Neural cell (in vitro differentiated cells): ENCODE data around the gene ATP1A4. TPM values are rescaled to one million over a fixed set of nuclear protein-coding genes. Genes with fewer than 3 reads are reported as not detected.

Experiments used
- H2AFZ ChIP-seq: fragments of 200-600, 300-800 bp; sonication (generic), shearing (Covaris generic); 2 replicates; pipeline ENCODE4 v1.6.0; 2014; ENCODE audit warnings: low read depth, mild to moderate bottlenecking, antibody characterized with exemption, low read length, moderate library complexity
- H3F3A ChIP-seq: fragments of 200-600 bp; shearing (Covaris generic); 2 replicates; pipeline ENCODE4 v1.6.1; 2016; ENCODE audit warnings: mild to moderate bottlenecking, moderate library complexity, mixed read lengths, antibody characterized with exemption, low read length; ENCODE audit not compliant: insufficient read depth, poor library complexity, severe bottlenecking
- H3K27ac ChIP-seq: fragments of 200-600, 300-800 bp; sonication (generic), shearing (Covaris generic); 2 replicates; pipeline ENCODE4 v1.5.1; 2014; ENCODE audit warnings: mild to moderate bottlenecking, low read length, moderate library complexity
- H3K27me3 ChIP-seq: fragments of 300-800, 200-600 bp; sonication (generic), shearing (Covaris generic); 2 replicates; pipeline ENCODE4 v1.6.0; 2014; ENCODE audit warnings: mild to moderate bottlenecking, low read depth, low read length, moderate library complexity; ENCODE audit not compliant: insufficient read depth
- H3K36me3 ChIP-seq: fragments of 300-800, 200-600 bp; sonication (generic), shearing (Covaris generic); 2 replicates; pipeline ENCODE4 v1.5.1; 2014; ENCODE audit warnings: mild to moderate bottlenecking, antibody characterized with exemption, low read length, moderate library complexity; ENCODE audit not compliant: insufficient read depth
- H3K4me2 ChIP-seq: fragments of 300-800, 200-600 bp; sonication (generic), shearing (Covaris generic); 2 replicates; pipeline ENCODE4 v1.6.0; 2014; ENCODE audit warnings: mild to moderate bottlenecking, low read length
- H3K4me3 ChIP-seq: fragments of 300-800, 200-600 bp; sonication (generic), shearing (Covaris generic); 2 replicates; pipeline ENCODE4 v1.5.1; 2014; ENCODE audit warnings: mild to moderate bottlenecking, low read length, moderate library complexity
- H3K79me2 ChIP-seq: fragments of 200-600 bp; shearing (Covaris generic); replicated peaks from 2 replicates; pipeline ENCODE4 v1.6.0; 2014; ENCODE audit warnings: mild to moderate bottlenecking, low read length, moderate library complexity; ENCODE audit not compliant: insufficient read depth
- H3K9ac ChIP-seq: fragments of 300-800, 200-600 bp; sonication (generic), shearing (Covaris generic); 2 replicates; pipeline ENCODE4 v1.6.1; 2016; ENCODE audit warnings: mild to moderate bottlenecking, low read length, mixed read lengths
- H3K9me2 ChIP-seq: fragments of 200-600 bp; shearing (Covaris generic); 2 replicates; pipeline ENCODE4 v1.6.1; 2016; ENCODE audit warnings: mild to moderate bottlenecking, low read length, mixed read lengths; ENCODE audit not compliant: insufficient read depth
- H3K9me3 ChIP-seq: fragments of 200-600, 300-800 bp; sonication (generic), shearing (Covaris generic); 2 replicates; pipeline ENCODE4 v1.6.1; 2016; ENCODE audit warnings: mild to moderate bottlenecking, mixed run types, low read length, moderate library complexity, mixed read lengths
- H4K20me1 ChIP-seq: fragments of 200-600 bp; shearing (Covaris generic); 2 replicates; pipeline ENCODE4 v1.6.1; 2016; ENCODE audit warnings: mild to moderate bottlenecking, mixed run types; ENCODE audit not compliant: insufficient read depth
- EP300 ChIP-seq: fragments of 450-650 bp; conservative IDR thresholded peaks from 2 replicates; pipeline ENCODE4 v1.6.1; 2014; ENCODE audit warnings: antibody characterized with exemption, mild to moderate bottlenecking, moderate library complexity; ENCODE audit not compliant: poor library complexity, severe bottlenecking
- EZH2 ChIP-seq: fragments of 200-600, 300-800 bp; shearing (Covaris generic), sonication (generic); IDR thresholded peaks from 2 replicates; pipeline ENCODE4 v1.6.1; 2014; ENCODE audit warnings: antibody characterized with exemption, low read length, borderline replicate concordance, mild to moderate bottlenecking; ENCODE audit not compliant: insufficient read depth, poor library complexity, severe bottlenecking
- MXI1 ChIP-seq: fragments of 450-650 bp; conservative IDR thresholded peaks from 2 replicates; pipeline ENCODE4 v1.6.1; 2014; ENCODE audit warnings: antibody characterized with exemption, mild to moderate bottlenecking; ENCODE audit not compliant: poor library complexity, severe bottlenecking
- POLR2AphosphoS5 ChIP-seq: IDR thresholded peaks from 2 replicates; pipeline ENCODE4 v1.6.1; 2012
- RAD21 ChIP-seq: fragments of 450-650 bp; conservative IDR thresholded peaks from 2 replicates; pipeline ENCODE4 v1.6.1; 2014; ENCODE audit warnings: antibody characterized with exemption, mild to moderate bottlenecking, moderate library complexity
- SMC3 ChIP-seq: fragments of 450-650 bp; conservative IDR thresholded peaks from 2 replicates; pipeline ENCODE4 v1.6.1; 2014; ENCODE audit warnings: antibody characterized with exemption, mild to moderate bottlenecking, moderate library complexity; ENCODE audit not compliant: poor library complexity
- TAF1 ChIP-seq: IDR thresholded peaks from 2 replicates; pipeline ENCODE4 v1.6.1; 2012; ENCODE audit warnings: low read depth
- polyA plus RNA-seq: library from polyadenylated mRNA; depleted of rRNA; stranded (reverse); fragments of >200 nt; gene quantifications from 2 replicates; pipeline ENCODE4 v1.2.3, GENCODE V29; 2014
- TF ChIP-seq, protein P1 (sequence below): fragments of 450-650 bp; IDR thresholded peaks from 2 replicates; pipeline ENCODE4 v1.5.1; 2014; ENCODE audit warnings: antibody characterized with exemption, mild to moderate bottlenecking, moderate library complexity; ENCODE audit not compliant: poor library complexity, severe bottlenecking
- TF ChIP-seq, protein P2 (sequence below): IDR thresholded peaks from 2 replicates; pipeline ENCODE4 v1.6.1; 2012; ENCODE audit warnings: borderline replicate concordance

ATP1A4 gene
- polyA plus RNA-seq, 1 donor from 2014 or later: not detected

DNA sequence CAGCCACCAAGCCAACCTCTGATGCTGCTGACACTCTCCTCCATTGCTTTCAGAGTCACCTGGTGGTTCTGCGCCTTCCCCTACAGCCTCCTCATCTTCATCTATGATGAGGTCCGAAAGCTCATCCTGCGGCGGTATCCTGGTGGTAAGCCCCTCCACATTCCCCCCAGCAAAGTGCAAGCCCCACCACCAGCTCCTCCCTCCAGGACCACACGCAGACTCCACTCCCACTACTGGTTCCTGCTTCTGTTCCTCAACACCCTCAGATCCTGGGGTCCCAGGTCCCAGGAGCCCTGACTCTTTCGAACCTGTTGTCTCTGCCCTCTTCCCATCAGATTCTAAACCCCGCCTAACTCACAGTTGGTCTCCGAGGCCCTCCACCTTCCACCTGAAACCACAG is 11.6 kb upstream of the ATP1A4 start:
- H3K36me3 ChIP-seq: no peaks in the 10 kb centered on the region
- TF ChIP-seq, protein P1, sequence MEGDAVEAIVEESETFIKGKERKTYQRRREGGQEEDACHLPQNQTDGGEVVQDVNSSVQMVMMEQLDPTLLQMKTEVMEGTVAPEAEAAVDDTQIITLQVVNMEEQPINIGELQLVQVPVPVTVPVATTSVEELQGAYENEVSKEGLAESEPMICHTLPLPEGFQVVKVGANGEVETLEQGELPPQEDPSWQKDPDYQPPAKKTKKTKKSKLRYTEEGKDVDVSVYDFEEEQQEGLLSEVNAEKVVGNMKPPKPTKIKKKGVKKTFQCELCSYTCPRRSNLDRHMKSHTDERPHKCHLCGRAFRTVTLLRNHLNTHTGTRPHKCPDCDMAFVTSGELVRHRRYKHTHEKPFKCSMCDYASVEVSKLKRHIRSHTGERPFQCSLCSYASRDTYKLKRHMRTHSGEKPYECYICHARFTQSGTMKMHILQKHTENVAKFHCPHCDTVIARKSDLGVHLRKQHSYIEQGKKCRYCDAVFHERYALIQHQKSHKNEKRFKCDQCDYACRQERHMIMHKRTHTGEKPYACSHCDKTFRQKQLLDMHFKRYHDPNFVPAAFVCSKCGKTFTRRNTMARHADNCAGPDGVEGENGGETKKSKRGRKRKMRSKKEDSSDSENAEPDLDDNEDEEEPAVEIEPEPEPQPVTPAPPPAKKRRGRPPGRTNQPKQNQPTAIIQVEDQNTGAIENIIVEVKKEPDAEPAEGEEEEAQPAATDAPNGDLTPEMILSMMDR: no peak
- TF ChIP-seq POLR2AphosphoS5 (no peak), TAF1 (no peak)
- H3K9ac ChIP-seq: no peak overlapping the region
- no peaks in the 10 kb centered on the region for H4K20me1 ChIP-seq
- H3K27me3 ChIP-seq: no peaks in the 10 kb centered on the region
- H3K9me3 ChIP-seq: no peaks in the 10 kb centered on the region
- no peaks in the 10 kb centered on the region for H3K9me2 ChIP-seq
- no peak overlapping the region for H2AFZ ChIP-seq
- H3K79me2 ChIP-seq: no peaks in the 10 kb centered on the region
- no peaks in the 10 kb centered on the region for H3F3A ChIP-seq
- no peak overlapping the region for H3K4me3 ChIP-seq
- no peak overlapping the region for H3K27ac ChIP-seq
- no peak overlapping the region for H3K4me2 ChIP-seq

DNA sequence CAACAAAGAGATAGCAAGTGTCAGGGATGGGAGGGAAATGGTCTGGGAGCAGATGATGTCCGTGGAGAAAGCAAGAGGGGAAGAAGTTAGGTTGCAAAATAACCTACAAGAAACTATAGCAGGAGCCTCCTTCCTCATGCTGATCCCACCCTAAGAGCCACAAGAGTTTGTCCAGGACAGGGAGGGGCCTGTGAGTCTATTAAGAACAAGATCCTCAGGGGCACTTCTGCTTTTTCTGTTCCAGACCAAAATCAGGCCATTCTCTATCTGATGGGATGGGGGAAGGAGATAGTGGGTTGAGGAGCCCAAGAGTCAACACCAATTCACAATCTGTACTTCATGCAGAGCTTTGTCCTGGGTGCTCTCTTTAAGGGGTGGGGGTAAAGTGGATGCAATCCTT is 7.7 kb upstream of the ATP1A4 start:
- no peaks in the 10 kb centered on the region for H3K9me3 ChIP-seq
- no peaks in the 10 kb centered on the region for H3K79me2 ChIP-seq
- H2AFZ ChIP-seq: no peak overlapping the region
- no peak overlapping the region for H3K4me3 ChIP-seq
- no peaks in the 10 kb centered on the region for H3K27me3 ChIP-seq
- TF ChIP-seq TAF1 (no peak), EP300 (no peak), SMC3 (no peak), RAD21 (no peak), EZH2 (no peak), POLR2AphosphoS5 (no peak), MXI1 (no peak)
- TF ChIP-seq, protein P1: no peak
- TF ChIP-seq, protein P2, sequence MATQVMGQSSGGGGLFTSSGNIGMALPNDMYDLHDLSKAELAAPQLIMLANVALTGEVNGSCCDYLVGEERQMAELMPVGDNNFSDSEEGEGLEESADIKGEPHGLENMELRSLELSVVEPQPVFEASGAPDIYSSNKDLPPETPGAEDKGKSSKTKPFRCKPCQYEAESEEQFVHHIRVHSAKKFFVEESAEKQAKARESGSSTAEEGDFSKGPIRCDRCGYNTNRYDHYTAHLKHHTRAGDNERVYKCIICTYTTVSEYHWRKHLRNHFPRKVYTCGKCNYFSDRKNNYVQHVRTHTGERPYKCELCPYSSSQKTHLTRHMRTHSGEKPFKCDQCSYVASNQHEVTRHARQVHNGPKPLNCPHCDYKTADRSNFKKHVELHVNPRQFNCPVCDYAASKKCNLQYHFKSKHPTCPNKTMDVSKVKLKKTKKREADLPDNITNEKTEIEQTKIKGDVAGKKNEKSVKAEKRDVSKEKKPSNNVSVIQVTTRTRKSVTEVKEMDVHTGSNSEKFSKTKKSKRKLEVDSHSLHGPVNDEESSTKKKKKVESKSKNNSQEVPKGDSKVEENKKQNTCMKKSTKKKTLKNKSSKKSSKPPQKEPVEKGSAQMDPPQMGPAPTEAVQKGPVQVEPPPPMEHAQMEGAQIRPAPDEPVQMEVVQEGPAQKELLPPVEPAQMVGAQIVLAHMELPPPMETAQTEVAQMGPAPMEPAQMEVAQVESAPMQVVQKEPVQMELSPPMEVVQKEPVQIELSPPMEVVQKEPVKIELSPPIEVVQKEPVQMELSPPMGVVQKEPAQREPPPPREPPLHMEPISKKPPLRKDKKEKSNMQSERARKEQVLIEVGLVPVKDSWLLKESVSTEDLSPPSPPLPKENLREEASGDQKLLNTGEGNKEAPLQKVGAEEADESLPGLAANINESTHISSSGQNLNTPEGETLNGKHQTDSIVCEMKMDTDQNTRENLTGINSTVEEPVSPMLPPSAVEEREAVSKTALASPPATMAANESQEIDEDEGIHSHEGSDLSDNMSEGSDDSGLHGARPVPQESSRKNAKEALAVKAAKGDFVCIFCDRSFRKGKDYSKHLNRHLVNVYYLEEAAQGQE: no peak
- no peaks in the 10 kb centered on the region for H4K20me1 ChIP-seq
- H3K4me2 ChIP-seq: no peak overlapping the region
- H3K9ac ChIP-seq: no peak overlapping the region
- H3K9me2 ChIP-seq: no peaks in the 10 kb centered on the region
- no peaks in the 10 kb centered on the region for H3F3A ChIP-seq
- H3K36me3 ChIP-seq: no peaks in the 10 kb centered on the region
- no peak overlapping the region for H3K27ac ChIP-seq
